GM19025 (cell line): ENCODE measurements around the gene KLHDC4.
"Not testable (repeated sequence)": the region's sequence is repeated elsewhere in the genome, so short reads cannot be mapped to it uniquely, and the experiment has no call there.

ENCODE experiments used
- ATAC-seq: cut with Tn5 transposase; IDR thresholded peaks from one replicate; pipeline ENCODE4 v1.9.1; 2021; ENCODE audit warnings: mild to moderate bottlenecking, low read depth, moderate library complexity; ENCODE audit not compliant: unreplicated experiment

KLHDC4 gene

DNA sequence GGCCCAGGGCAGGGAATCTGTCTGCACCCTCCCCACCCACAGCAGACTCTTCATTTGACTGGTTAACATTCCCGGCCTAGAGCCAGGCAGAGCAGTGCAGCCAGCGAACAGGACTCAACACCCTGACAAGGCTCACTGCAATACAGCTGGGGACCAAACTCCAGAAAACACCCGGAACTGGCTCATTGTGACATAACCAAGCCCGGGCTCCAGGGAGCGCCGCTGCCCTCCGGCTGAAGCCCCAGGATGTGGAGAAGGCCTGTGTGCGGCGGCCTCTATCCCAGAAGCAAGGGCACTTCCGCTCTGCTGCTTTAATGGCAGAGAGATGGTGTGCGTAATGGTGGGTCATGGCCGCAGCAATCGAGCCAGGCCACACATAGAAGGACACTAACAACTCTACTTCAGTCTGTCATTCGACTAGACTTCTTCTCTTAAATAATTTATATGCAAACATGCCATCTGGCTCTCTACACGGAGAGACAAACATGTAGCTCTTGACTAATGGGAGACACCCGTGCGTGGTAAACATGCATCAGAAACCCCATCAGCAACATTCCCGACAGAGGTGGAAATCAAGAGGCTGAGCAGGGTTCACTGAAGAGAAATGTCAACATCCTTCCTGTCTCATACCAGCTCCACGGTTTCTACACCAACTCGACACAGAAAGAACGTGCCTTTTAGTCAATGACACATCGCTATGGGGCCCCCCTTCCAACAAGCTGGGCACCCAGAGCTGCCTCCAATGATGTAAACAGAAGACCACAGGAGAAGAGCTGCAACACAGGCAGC lies 18.0 kb downstream of the KLHDC4 start:
- ATAC-seq: no peak

DNA sequence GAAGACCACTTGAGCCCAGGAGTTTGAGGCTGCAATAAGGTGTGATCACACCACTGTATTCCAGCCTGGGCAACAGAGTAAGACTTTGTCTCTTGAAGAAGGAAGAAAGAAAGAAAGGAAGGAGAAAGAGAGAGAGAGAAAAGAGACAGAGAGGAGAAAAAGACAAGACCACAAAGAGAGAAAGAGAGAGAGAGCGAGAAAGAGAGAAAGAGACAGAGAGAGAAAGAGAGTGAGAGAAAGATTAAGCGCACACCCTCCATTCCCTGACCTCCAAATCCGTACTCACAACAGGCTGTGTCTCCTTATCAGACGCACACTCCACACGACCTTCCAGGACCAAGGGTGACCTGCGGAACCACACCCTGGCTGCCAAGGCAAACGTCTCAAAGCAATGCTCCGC lies 19.6 kb downstream of the KLHDC4 start:
- ATAC-seq: no peak

DNA sequence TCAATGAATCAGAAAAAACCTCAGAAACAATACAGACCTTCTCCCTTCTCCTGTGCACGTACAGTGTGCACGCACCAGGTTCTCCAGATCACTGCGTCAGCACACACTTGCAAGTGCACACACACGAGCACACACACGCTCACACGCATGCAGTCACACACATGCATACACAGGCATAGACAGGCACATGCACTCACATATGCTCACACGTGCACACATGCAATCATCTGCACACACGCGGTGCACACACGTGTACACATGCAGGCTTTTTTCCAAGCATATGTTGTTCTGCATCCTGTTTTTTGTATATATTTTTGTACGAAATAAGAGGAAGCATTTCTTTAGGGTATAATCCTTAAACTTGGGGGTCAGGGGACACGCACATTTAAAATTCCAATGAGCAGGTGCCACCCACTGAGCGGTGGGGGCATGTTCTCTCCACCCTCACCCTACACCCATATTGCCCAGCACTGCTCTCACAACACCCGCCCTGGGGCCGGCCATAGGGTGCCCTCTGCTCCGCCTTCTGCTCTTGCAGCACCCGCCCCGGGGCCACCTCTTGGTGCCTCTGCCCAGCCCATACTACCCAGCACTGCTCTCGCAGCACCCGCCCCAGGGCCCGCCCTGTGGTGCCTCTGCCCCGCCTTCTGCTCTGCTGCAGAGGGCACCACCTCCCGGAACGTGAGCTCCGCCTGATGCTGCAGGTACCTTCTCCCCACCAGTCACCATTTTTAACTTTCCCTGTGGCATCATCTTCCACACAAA lies 20.9 kb downstream of the KLHDC4 start:
- no peak for ATAC-seq

GRCh38 chr16:87742781-87743490 lies 22.9 kb downstream of the KLHDC4 start:
- no peak for ATAC-seq

DNA sequence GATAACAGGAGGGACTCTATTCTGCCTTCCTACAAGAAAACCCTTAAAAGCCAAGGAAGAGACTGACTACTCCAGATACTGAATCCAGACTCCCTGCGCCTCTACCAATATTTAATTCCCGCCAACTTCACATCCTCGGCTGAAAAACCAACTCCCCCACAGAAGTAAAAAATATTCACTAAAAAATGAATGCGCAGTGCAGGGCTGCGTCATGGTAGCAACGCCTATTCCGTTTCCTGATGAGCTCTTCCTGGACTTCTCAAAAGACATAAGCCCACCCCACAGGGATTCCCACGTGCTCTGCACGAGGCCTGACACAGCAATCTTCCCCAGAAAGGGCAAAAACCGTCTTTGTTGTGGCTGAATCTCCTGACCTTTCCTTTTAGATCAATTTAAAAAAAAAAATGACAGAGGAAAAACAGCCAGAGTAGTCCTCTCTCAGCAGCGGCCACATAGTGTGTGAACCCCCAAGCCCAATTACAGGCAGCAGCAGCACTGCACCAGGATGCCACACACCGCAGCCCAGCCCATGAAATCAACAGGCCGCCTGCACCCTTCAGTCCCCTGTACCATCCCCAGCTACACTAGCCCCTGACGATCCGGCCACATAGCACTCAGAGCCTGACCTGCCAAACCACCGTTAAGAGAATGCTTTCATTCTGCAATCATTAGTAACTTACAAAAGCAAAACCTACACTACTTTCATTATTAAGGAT lies 23.9 kb downstream of the KLHDC4 start:
- no peak for ATAC-seq

- no peak for ATAC-seq
Observed at GRCh38 chr16:87740909-87741424, 24.8 kb downstream of the KLHDC4 start.

DNA sequence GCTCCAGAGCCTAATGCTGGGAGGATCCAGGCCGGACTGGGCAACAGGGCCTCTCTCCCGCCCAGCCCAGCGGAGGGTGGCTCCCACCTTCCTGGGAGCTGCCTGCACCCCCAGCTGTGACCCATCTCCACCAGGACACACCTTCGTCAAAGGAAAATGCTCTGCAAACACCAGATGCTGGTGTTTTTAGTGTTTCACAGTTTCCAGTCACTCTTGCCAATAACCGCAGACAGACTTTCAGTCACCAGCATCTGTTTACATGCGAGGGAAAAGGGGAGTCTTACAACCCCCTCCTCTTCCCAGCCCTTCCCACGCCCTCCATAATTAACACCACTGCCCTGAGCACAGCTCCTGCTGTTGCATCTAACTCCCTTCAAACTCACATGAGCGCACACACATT lies 25.3 kb downstream of the KLHDC4 start:
- ATAC-seq: no peak

- no peak for ATAC-seq
Observed at GRCh38 chr16:87739801-87740200, 26.0 kb downstream of the KLHDC4 start.

GRCh38 chr16:87736008-87736382 lies 29.8 kb downstream of the KLHDC4 start:
- no peak for ATAC-seq

DNA sequence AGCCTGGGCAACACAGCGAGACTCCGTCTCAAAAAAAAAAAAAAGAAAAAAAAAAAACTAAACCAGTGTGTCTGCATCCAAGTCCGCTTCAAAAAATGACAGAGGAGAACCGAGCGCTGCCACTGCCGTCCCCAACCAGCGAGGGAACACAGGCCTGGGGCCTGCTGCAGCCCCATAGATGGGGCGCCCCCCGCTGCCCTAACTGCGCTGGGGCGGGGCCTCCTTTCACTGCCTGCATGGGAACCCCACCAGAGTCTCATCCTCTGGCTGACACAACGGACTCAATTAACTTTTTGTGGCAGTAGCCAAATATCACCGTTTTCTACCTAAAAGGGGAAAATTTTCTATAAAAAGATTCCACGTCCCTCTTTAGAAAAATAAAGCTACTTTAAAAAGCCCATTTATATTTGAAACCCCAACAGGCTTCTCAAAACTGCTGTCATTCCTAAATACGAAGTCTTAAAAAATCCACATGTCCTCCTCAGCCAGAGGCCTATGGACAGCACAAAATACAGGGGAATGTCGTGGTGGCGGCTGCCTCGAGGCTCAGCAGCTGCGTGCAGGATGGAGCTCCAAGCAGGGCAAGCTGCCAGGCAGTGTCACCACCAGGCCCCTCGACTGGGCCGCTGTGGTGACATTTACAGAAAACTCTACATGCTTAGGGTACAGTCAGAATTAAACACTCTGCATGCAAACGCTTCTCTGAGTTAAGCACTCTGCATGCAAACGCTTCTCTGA lies 30.3 kb downstream of the KLHDC4 start:
- no peak for ATAC-seq

DNA sequence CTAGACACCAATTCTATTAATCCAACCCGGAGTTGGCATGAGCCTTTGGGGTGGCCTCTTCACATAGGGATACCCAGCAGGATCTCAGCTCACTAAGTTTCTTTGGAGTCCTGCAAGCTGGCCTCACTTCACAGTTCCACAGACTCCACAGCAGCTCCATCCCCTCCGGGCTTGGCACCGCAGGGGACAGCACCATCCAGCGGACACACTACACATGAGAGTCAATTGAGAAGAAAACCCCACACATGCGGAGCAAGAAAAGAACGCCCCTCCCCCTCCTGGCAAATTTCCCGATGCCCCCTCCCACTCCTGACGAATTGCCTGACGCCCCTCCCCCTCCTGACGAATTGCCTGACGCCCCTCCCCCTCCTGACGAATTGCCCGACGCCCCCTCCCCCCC lies 31.1 kb downstream of the KLHDC4 start:
- ATAC-seq: no peak

DNA sequence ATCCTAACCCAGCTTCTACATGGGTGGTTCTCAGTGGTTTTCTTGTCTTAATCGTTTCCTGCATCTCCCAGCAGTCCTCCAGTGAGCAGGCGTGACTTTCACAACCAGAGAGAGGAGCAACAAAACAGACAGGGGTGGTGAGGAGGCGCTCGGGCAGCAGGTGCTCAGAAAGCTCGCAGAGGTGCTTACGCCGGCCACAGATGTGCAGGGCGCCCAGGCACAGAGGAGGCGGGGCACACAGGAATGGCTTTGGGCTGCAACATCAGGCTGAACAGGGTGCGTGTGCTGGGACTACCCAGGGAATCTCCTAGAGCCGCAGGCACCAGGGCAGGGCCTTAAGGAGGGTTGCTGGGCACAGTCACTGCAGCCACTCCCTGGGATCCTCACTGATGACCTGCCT lies 32.6 kb downstream of the KLHDC4 start:
- ATAC-seq: no peak

GRCh38 chr16:87731607-87732006 lies 34.2 kb downstream of the KLHDC4 start:
- ATAC-seq: no peak

- no peak for ATAC-seq
Observed at GRCh38 chr16:87729266-87729954, 36.4 kb downstream of the KLHDC4 start.

DNA sequence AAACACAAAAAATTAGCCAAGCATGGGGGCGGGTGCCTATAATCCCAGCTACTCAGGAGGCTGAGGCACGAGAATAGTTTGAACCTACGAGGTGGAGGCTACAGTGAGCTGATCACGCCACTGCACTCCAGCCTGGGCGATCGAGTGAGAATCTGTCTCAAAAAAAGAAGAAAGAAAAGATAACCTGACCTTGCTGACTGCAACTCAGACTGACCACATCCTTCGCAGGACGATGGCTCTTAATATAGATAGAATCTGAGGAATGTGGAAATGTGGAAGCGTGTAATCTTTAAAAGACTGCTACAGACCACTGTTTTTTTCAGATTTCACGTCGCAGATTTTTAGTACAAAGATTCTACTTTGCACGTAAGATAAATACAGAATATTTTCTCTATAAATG lies 37.8 kb downstream of the KLHDC4 start:
- no peak for ATAC-seq

GRCh38 chr16:87727346-87727745 lies 38.4 kb downstream of the KLHDC4 start:
- ATAC-seq: no peak

GRCh38 chr16:87726577-87726976 lies 39.2 kb downstream of the KLHDC4 start:
- not testable (repeated sequence) for ATAC-seq

DNA sequence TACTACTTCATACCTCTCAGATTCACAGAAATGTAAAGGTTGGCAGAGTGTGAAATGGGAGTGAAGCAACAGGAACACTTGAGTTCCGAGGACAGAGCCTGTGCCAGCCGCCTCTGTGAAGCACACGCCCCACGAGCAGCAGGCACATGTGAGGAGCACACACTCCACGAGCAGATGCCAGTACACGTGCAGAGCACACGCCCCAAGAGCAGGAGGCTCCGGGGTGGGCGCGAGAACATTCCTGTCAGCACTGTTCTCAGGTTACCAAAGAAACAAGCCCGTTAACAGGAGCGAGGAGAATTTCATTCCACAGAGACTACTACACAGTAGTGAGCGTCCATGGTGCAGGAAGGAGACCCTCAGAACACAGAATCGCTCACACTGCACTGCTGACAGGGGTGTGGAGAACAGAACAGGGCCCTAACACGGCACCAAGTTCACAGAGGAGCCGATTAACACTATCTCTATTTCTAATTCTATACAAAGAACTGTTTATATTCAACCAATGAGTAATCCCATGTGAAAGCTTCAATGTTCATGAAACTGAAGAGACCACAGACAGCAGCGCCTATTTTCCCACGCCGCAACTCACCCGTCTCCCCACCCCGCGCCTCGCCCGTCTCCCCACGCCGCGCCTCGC lies 40.1 kb downstream of the KLHDC4 start:
- no peak for ATAC-seq
